ENCODE results near the gene TMEM250.

Gene TMEM250

DNA sequence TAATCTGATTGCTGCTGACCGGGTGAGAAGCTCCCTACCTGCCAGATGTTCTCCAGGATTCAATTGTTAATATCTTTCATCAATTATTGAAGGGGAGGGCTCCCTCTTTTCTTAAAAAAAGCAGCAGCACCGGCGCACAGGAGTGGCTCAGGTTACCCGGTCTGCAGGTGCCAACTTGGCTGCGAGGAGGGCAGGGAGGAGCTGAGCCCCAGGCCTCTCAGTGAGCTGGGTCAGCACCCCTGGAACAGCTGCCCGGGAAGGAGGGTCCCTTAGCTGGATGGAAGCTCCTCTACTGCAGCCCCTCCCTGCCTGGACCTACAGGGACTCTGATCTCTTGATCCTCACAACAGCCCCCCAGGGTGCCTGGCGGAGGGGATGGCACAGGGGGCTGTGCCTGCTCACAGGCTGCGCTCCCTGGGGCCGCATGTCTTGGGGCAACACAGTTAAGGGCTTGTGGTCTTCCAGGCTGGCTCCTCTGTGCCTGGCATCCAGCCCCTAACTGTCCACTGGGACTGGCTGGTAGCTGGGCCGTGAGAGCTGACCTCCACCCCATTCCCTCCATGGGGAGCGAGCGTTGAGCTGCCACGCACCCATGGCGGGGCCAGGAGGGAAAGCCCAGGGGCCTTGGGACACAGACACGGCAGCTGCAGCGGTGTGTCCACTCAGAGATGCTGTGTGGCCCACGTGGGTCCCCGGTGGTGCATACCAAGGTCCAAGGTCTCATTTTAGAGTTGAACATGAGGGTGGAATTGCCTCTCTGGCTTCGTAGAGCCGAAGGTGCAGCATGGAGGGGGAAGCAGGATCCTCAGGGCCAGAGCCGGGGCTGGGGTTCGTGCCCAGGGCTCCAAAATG is 28.6 kb upstream of the TMEM250 start:
- DNase-seq = no peak

GRCh38 chr9:136146126-136147037 is 27.7 kb upstream of the TMEM250 start:
- no peak for DNase-seq

GRCh38 chr9:136145580-136145979 is 26.9 kb upstream of the TMEM250 start:
- no peak for DNase-seq

GRCh38 chr9:136144450-136144849 is 25.8 kb upstream of the TMEM250 start:
- DNase-seq = no peak

DNA sequence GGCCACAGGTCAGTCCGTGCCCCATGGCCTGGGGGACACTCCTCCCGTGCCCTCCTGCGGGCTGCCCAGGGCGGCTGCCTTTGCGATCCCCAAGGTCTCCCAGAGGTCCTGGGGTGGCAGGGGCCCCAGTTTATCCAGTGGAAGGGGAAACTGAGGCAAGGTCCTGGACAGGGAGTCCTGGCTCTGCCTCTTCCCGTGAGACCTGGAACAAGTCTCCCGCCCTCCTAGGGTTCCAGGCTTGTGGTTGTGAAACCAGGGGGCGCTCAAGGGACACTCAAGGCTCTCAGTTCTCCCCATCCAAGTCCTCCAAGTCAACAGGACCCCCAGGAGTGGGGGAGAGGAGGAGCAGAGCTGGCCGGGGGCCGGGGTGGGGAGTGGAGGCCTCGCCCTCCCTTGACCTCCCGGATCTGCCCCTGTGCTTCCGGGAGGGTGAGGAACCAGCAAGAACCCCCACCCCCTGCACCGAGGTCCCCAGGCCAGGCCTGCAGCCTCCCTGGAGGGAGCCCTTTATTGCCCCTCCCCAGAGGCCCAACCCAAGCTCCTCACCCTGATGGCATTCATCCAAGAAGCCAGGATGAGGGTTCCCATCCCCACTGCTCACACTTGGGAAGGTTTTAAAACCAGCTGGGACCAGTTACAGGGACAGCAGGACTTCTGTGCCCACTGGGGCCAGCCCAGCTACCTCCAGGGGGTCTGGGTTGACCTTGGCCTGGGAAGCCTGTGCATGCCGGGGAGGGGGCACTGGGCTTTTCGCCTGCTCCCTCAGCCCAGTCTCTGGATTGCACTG is 24.7 kb upstream of the TMEM250 start:
- DNase-seq = no peak

- DNase-seq = no peak
Measured at GRCh38 chr9:136142859-136143214, 24.2 kb upstream of the TMEM250 start.

DNA sequence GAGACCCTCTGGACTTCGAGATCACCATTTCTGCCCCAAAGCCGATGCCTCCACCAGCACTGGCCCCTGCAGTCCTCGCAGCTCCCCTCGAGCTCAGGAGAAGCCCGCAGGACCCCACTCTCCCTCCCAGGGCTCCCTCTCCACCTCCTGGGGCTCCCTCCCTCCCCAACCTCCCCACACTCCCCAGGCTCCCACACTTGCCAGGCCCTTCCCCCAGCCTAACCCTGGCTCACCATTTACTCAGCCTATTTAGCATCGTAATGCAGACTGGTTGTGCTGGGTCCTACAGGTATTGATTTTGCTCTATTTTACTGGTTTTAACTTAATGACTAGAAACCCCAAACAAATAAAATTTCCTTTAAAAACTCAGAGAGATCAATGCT is 23.7 kb upstream of the TMEM250 start:
- DNase-seq = no peak

DNA sequence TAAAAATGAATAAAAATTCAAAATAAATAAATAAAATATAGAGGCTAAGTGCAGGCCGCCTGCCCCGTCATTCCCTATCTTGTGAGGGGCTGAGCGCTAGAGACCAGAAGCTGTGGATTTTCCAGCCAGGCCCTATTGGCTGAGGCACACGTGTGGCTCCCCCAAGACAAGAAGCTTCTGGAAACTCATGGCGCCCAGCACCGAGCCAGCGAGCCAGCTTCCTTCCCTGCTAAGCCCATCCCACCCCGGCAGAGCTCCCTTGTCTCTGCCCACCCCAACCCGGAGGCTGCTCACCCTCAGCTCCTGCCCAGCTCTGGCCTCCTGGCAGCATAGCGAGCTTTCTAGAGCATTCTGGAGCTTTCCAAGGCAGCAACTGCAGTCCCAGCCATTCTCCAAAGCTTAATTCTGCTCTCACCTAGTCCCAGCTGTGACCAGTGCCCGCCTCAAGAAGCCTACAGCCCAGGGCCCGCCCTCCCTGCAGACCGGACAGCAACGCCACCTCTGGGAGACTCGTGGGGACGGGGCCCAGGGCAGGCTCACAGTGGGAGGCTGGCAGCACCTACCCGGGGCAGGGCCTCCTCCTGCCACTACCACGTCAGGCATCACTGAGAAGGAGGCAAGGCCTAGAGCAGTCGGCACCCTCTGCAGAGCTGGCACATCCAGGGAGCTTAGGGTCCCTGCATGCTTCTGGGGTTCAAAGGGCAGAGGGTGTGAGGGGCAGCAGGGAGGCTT is 23.2 kb upstream of the TMEM250 start:
- no peak for DNase-seq

GRCh38 chr9:136140966-136141365 is 22.3 kb upstream of the TMEM250 start:
- DNase-seq = no peak

DNA sequence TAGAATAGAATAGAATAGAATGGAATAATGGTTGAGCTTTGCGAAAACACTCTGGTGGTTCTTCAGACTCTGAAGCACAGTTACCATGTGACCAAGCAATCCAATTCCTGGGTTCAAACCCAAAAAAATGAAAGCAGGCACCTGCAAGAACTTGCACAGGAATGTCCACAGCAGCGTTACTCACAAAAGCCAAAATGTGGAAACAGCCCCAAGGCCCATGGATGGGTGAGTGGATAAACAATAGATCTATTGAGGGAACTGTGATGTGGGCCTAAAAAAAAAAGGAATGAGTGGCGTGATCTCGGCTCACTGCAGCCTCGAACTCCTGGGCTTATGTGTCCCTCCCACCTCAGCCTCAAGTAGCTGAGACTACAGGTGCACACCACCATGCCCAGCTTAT is 21.4 kb upstream of the TMEM250 start:
- no peak for DNase-seq

DNA sequence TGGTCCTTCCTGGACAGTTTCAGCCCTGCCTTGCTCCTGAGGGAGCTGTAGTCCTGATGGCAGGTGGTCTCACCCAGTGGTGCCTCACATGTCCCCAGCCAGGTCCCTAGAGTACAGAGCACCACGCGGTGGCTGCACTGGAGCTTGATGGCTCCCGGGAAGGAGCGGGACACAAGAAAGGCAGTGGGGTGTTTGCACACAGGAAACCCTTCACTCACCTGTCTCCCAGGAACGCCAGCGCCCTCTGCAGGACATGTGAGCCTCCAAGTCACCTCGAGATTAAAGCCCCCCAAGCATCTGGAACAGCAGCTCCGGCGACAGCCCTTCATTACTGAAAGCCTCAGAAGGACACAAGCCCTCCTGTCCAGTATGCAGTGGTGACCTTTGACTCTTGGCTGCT is 19.9 kb upstream of the TMEM250 start:
- no peak for DNase-seq

GRCh38 chr9:136137321-136138265 is 18.9 kb upstream of the TMEM250 start:
- no peak for DNase-seq

- no peak for DNase-seq
Measured at GRCh38 chr9:136136127-136136925, 17.7 kb upstream of the TMEM250 start.

- DNase-seq = no peak
Measured at GRCh38 chr9:136135326-136136126, 16.9 kb upstream of the TMEM250 start.

GRCh38 chr9:136133959-136134484 is 15.3 kb upstream of the TMEM250 start:
- DNase-seq = no peak

DNA sequence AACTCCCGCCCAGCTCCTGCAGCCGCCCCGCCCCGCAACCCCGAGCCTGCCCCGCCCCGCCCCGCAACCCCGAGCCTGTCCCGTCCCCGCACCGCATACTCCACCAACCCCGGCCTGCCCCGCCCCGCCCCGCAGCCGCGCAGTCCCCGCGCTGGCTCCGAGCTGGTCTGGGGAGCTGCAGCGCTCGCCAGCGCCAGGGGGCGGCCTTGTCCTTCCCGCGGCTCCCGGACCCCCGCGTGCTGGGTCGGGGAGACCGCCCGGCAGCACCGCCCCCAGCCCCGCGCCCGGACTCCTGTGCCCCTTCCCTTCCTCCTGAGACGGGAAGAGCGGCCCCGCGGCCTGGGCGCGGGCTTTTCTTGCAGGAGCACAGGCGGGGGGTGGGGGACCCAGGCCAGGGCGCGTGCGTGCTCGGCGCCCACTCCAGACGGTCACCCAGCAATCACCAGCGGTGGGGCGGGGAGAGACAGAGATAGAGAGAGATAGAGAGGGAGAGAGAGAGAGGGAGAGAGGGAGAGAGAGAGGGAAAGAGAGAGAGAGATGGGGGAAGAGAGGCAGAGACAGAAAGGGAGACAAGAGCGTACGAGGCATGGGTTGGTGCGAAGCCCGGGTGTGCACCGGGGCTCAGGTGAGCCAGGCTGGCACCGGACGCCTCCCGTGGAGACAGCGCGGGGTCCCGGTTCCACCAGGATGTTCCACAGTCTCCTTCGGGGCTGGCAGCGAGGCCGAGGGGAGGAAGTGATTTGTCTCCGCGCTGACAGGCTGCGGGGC is 14.7 kb upstream of the TMEM250 start:
- no peak for DNase-seq

DNA sequence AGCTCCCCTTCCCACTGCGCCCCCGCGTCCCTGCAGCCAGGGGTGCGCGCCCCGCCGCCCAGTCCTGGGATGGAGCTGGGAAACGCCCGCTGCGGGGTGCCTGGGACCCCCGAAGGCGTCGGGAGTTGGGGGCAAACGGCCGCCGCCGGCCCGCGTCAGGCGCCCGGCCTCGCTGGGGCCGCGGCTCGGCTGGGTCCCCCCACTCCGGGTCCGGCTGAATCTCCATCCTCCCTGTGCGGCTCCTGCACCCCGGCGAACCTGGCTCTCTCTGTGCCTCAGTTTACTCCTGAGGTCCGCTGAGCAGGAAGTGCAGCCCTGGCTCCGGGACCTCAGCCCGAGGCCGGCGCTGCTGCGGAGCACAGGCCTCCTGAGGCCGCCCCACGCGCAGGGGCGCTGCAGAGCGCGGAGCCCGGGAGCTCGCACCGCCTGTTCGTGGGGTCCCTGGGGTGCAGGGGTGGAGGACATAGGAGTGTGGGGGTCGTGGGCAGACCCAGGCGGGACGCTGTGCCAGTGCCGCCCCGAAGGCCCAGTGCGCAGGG is 13.9 kb upstream of the TMEM250 start:
- DNase-seq = no peak

All from activated CD4-positive, CD25-positive, alpha-beta regulatory T cell treated with anti-CD3 and anti-CD28 coated beads, Interleukin-2, amount 50 U/mL, for 72 hours (primary cell).